ENCODE results near the gene RPAP3. TPM values are rescaled to one million over a fixed set of nuclear protein-coding genes. Genes with fewer than 3 reads are reported as not detected.

Gene RPAP3
- total and polyA plus RNA-seq, 4 donors: 9.5 to 19.9 (median 14.9) TPM

GRCh38 chr12:47739979-47740378, 34.1 kb upstream of the RPAP3 start:
- TF ChIP-seq CTCF (IDR thresholded peaks at IDR 0.05; ENCODE audit: control extremely low read depth, extremely low read depth): no peak
- Histone ChIP-seq H3K36me3 (ENCODE audit: control insufficient read depth in 4 of 4, insufficient read depth in 4 of 4, low read length in 4 of 4) (no peaks in the 10 kb centered on the region), H3K27me3 (ENCODE audit: control insufficient read depth in 3 of 3, insufficient read depth in 3 of 3, low read length in 2 of 3) (no peaks in the 10 kb centered on the region), H3K4me1 (ENCODE audit: control insufficient read depth in 5 of 5, insufficient read depth in 5 of 5, low read length in 5 of 5) (peaks cover 13 to 44% (median 29%) of the 10 kb centered on the region in 5 donors), H3K4me3 (no peak overlapping the region), H3K27ac (ENCODE audit: low read depth in 1 of 2, low read length in 1 of 2) (peak overlapping the region in 1 of 2 donors; percentile 63), H3K9ac (ENCODE audit: insufficient read depth in 1 of 2, low read length in 2 of 2) (no peak overlapping the region), H3K9me3 (ENCODE audit: control insufficient read depth in 4 of 4, insufficient read depth in 3 of 4, low read length in 3 of 4) (no peaks in the 10 kb centered on the region)
- 69 to 80% methylated on average over 12 of the region's 12 CpGs for WGBS, 2 donors
- DNase-seq (no peak), ATAC-seq (ENCODE audit: insufficient read depth, low FRiP score) (no peak)

- no peak for TF ChIP-seq CTCF (IDR thresholded peaks at IDR 0.05; ENCODE audit: control extremely low read depth, extremely low read depth)
- Histone ChIP-seq H3K4me1 (ENCODE audit: control insufficient read depth in 5 of 5, insufficient read depth in 5 of 5, low read length in 5 of 5) (peaks cover 13 to 51% (median 34%) of the 10 kb centered on the region in 5 donors), H3K27ac (ENCODE audit: low read depth in 1 of 2, low read length in 1 of 2) (no peak overlapping the region), H3K36me3 (ENCODE audit: control insufficient read depth in 4 of 4, insufficient read depth in 4 of 4, low read length in 4 of 4) (no peaks in the 10 kb centered on the region), H3K9ac (ENCODE audit: insufficient read depth in 1 of 2, low read length in 2 of 2) (no peak overlapping the region), H3K9me3 (ENCODE audit: control insufficient read depth in 4 of 4, insufficient read depth in 3 of 4, low read length in 3 of 4) (no peaks in the 10 kb centered on the region), H3K4me3 (no peak overlapping the region), H3K27me3 (ENCODE audit: control insufficient read depth in 3 of 3, insufficient read depth in 3 of 3, low read length in 2 of 3) (no peaks in the 10 kb centered on the region)
- ATAC-seq (ENCODE audit: insufficient read depth, low FRiP score) (no peak), DNase-seq (no peak)
- 80 to 86% methylated on average over 3 of the region's 3 CpGs for WGBS, 2 donors
These were observed 33.5 kb upstream of the RPAP3 start for GRCh38 chr12:47739297-47739696.

DNA sequence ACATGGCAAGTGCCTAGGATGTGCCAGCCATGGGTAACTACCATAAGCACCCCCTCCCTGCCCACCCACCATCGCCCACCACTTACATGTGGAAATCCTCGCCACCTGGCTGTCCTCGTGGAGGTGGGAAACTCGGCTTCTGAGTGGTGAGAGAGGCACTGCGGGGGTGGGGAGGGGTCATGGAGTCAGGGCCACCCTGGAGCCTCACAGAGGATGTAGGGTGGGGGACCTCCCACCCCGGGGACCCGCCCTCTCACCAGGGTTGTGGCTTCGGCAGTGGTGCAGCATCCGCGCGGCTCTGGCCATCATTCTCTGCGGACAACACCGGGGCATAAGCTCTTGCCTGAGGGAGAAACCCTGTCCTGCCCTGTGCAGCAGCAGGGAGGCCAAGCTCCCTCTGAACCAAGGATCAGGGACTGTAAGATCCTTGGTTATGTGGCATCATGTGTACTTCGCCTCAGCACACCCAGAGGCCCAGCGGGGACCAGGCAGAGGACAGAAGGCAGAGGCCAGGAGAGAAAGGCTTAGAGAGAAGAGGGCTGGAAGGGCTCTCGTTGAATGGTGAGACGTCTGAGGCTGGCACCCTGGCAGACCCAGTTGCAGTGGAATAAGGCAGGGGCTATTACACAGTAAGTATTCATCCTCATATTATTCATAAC, 32.2 kb upstream of the RPAP3 start:
- DNase-seq (no peak), ATAC-seq (ENCODE audit: insufficient read depth, low FRiP score) (no peak)
- TF ChIP-seq CTCF (IDR thresholded peaks at IDR 0.05; ENCODE audit: control extremely low read depth, extremely low read depth): no peak
- 90 to 92% methylated on average over 17 of the region's 17 CpGs for WGBS, 2 donors
- no peak overlapping the region for H3K9ac ChIP-seq (ENCODE audit: insufficient read depth in 1 of 2, low read length in 2 of 2)
- peaks cover 13 to 52% (median 34%) of the 10 kb centered on the region in 5 donors for H3K4me1 ChIP-seq (ENCODE audit: control insufficient read depth in 5 of 5, insufficient read depth in 5 of 5, low read length in 5 of 5)
- H3K9me3 ChIP-seq (ENCODE audit: control insufficient read depth in 4 of 4, insufficient read depth in 3 of 4, low read length in 3 of 4): no peaks in the 10 kb centered on the region
- H3K27ac ChIP-seq (ENCODE audit: low read depth in 1 of 2, low read length in 1 of 2): peak overlapping the region; percentile 72 to 87
- H3K36me3 ChIP-seq (ENCODE audit: control insufficient read depth in 4 of 4, insufficient read depth in 4 of 4, low read length in 4 of 4): no peaks in the 10 kb centered on the region
- H3K4me3 ChIP-seq: no peak overlapping the region
- H3K27me3 ChIP-seq (ENCODE audit: control insufficient read depth in 3 of 3, insufficient read depth in 3 of 3, low read length in 2 of 3): no peaks in the 10 kb centered on the region

Measured in lung (tissue), 12 donors.